Muscle of back (tissue), 11 donors: ENCODE measurements around the gene NDUFAF8. TPM values are rescaled to one million over a fixed set of nuclear protein-coding genes. Genes with fewer than 3 reads are reported as not detected.
A peak's percentile ranks its signal among the peaks of the same experiment; 100 is the strongest.
"Not testable (repeated sequence)": the region's sequence is repeated elsewhere in the genome, so short reads cannot be mapped to it uniquely, and the experiment has no call there.

ENCODE experiments used
- DNase-seq, 3 donors: peaks; one replicate each; pipeline versions ENCODE4 v3.0.0 to v3.0.0-alpha.2; 2013
- polyA plus RNA-seq, 10 donors: library from polyadenylated mRNA; unstranded; fragments of 120-200 nt; gene quantifications; one replicate each; pipeline ENCODE4 v1.2.1, GENCODE V29; 2013; ENCODE audit not compliant: insufficient read length in 10 of 10

The NDUFAF8 gene
- polyA plus RNA-seq, 10 donors = 33.4 to 52.8 (median 42.1) TPM

DNA sequence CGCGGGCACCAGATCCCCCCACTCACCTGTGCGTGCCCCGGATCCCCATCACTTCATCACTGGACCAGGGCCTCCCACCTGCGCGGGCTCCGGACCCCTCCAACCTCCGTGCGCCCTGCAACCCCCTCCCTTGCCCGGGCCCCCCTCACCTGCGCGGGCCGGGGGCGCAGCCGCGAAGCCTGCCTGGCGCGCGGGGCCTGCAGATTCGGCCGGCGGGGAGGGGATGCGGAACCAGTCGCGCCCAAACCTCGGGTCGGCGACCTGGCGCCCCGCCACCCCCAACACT is 16.6 kb upstream of the NDUFAF8 start:
- DNase-seq = no peak

DNA sequence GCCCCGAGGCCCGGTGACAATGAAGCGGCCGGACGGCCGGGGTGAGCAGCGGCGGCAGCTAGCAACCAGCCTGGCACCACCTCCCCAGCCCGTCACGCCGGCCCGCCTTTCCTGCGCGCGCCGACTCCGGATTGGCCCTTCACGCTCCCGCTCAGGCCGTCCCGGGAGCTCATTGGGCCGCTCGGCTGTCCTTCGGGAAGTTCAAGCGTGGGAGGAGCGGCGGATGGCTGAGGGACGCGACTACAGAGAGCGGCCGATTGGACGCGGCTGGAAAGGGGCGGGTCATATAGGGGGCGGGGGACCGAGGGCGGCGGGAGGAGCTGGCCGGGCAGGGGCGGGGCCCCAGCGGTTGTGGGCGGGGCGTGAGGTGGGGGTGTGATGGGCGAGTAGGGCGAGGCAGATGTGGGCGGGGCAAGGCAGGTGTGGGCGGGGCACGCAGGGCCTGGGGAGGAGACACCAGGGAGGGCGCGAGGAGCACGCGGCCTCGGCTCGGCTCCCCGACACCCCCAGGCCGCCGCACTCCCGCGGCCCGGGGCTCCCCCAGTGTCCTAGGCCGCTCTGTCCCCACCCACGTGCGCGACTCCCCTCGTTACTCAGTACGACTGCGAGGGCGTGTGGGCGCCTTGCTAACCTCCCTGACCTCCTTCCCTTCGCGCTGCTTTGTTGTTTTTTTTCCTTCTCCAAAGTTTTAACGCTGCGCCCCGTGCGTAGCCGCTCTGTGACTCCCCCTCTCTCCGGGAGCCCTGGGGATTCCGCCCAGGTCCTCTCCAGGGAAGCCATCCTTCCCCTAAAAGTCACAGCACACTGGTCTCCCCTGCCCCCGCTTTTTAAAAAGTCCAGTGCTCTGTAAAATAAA is 16.0 kb upstream of the NDUFAF8 start, which contains the start of gene CEP131:
Gene CEP131 (minus strand): TSS at position 60 of the 856 bp plus-strand sequence. CDS start 2,909 bp downstream, outside the sequence.
- peak; percentile 98 to 99 (median 99) for DNase-seq

DNA sequence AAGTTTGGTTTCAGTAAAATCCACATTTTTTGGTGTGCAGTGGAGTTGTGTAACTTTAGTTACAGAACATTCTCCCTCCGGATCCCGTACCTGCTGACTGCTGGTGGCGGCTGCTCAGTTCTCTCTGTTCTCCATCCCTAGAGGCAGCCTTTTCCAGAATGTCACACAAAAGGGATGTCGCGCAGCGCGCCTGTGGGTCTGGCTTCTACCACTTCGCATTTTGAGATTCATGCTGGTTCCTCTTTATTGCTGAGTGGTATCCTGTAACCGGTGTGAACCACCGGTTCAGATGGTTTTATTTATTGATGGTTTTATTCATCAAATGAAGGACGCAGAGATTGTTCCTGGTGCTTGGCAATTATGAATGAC is 15.4 kb upstream of the NDUFAF8 start:
- DNase-seq = no peak

DNA sequence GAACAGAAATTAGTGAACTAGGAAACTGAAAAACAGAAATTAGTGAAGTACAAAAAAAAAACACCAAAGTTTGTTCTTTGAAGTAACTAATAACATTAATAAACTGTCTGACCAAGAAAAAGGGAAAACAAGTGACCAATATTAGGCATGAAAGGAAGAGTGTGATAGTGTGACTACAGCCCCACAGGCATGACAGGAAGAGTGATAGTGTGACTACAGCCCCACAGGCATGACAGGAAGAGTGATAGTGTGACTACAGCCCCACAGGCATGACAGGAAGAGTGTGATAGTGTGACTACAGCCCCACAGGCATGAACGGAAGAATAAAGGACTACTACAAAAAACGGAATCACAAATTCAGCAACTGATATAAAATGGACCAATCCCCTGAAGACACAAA is 11.5 kb upstream of the NDUFAF8 start:
- not testable (repeated sequence) for DNase-seq

DNA sequence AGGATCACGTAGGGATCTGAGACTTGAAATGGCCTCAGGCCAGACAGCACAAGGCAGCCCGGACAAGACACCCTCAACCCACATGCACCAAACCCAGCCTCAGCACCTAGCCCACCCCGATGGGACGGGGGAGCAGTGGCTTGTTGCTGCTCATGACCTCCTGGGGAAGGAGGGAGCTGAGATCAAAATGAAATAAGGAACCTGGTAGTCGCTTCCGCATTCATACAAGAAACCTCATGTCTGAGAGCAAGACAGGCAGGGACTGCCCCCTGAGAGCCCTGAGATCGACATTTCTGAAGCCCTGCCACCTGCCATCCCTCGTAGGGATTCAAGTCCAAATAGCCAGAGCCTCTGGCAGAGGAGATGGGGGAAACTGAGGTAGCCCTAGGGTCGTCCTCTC is 10.7 kb upstream of the NDUFAF8 start:
- DNase-seq = no peak

DNA sequence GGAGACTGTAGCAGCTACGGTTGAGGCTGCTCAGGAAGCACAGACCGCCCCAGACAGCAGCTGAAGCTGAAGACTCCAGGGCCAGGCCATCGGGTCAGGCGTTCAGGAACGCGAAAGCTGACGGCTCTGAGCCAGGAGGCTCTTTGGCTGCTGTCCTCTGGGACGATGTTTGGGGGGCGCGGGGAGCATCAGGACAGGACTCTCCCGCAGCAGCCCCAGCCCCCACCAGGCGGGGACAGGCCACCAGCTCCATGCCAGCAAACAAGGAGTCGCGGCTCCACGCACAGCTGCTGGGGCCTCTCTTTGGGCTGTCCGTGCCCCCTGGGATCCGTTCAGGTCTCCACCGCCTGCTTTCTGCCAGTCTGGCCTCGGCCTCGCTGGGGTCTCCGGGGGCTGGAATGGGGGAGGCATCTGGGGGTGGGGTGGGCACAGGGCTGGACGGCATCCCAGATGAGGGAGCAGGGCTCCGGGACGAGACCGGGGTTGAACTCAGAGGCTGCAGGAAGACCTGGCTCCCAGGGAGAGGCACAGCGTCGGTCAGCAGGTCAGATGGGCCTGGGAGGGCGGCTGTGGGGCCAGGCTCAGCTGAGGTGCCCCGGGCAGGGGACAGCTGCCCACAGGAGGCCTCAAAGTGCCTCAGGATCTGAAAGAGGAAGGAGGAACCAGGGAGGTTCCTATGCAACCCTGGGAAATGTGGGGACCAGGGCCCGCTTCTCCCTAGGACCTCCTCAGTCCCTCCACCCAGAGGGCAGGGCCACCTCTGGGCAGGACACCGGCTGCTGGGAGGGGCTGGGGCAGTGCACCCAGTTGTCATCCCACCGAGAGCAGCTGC is 10.1 kb upstream of the NDUFAF8 start:
- DNase-seq = no peak

DNA sequence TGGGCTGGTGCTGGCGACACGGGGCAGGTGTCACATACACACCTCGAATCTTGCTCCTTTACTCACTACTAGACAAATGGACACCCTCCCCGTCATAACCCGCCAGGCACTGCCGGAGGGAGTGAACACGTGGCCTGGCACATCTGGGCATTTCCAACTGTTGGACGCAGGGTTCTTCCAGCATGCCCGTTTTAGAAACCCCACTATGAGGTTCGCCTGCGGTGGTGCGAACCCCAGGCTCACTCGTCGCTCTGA is 9.5 kb upstream of the NDUFAF8 start:
- no peak for DNase-seq

DNA sequence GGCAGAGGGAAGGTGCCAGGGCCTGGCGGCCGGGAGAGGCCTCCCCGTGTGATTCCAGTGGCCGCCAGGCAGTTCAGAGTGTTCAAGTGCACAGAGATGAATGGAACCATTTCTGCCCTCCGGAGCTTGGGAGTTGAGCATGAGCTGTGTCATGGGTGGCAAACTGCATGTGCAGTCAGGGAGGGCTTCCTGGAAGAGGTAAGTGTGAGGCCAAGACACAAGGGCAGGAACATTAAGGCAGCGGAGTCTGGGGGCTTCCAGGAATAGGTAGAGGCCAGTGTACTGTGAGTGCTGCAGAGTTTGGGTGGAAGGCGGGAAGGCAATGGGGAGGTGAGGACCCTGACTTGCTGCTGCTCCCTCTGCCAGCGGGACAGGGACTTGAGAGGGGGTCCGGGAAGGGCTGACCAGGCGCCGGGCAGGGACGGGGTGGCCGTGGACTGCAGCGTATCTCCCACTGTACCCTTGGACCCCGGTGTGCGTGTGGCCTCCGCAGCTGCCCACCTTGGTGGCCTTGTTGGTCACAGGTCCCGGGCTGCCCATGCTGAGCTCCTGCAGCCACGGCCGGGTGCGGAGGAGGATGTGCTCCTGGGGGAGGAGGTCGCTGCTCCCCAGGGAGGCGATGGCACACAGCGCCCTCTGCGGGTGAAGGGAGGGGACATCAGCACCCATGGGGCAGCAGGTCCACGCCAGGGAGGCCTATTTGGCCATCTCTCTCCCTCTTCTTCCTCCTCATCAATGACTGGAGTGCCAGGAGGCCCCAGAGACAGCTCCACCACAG is 8.9 kb upstream of the NDUFAF8 start:
- DNase-seq = no peak

DNA sequence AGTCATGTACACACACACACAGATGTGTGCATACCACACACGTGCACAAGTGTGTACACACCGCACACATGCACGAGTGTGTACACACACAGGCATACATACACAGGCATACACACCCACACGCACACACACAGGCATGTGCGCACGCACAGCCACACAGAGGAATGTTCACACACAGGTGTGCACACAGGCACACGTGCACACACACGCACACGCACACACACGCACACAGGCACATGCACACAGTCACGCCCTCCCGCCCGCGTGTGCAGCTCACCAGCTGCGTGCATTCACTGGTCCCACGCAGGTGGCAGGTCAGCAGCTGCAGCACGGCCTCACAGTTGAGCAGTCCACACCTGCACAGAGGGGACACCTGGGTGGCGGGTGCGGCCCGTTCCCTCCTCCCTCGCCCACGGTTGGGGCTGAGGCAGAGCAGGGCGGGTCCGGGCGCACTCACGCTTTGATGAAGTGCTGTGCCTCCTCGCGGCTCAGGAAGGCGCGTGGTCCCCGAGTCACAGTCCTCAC is 7.9 kb upstream of the NDUFAF8 start:
- DNase-seq = no peak

DNA sequence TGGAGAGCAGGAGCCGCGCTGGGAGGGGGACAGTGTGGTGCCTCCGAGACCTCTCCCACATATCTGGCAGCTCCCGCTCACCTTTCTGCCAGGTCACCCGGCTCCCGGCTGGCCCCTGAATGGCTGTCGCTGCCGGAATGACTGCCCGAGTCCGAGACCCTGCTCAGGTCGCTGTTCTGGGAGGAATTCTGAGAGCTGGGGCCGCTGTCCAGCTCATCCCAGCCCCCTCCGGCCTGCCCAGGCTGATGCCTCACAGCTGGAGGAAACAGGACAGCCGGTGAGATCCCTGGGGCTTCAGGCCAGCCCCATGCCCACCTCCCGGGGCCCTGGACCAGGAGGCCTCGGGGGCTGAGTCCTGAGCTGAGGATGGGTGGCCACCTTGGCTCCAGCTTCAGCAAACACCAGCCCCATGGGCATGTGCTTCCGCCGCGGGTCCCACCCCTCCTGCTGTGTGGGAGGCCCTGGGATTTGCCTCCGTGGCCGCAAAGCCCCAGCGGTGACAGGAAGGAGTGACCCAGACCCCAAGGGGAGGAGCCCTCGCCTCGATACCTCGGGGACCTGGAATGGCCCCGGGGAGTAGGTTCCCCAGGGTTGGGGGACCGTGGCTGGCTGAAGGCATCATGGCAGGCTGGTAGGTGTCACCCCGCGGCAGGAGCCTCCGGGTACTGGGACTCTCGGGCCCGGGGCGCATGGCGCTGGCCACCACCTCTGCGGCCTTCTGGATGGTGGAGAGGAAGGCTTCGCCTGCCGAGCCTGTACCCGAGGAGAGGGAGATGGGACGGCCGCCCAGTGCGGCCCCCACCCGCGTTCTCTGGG is 7.1 kb upstream of the NDUFAF8 start:
- DNase-seq = no peak

DNA sequence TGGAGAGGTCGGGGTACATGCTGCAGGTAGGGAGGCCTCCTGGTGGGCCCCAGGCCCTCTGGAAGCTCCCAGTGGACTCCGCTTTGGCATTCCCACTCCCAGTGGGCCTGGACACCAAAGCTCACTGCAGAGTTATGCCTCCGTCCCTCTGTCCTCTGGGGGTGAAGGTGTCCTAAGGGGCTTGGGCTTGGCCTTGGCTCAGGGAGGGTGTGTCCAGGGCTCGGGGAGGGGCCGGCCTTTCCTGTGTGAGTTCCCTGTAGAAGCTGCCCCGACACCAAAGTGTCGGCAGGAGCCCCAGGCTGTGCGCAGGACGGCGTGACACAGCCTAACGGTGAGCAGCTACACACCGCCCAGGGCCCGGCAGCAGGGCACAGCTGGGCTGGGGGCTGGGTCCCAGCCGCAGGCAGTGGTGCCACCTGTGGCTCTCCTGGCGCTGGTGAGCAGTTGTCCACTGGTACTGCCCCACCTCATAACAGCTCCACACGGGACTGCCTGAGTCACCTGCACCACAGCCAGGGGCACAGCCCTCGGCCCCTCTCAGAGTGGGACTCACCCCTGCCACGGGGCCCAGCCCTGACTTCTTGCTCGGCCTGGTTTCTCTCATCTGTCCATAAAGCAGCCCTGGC is 6.4 kb upstream of the NDUFAF8 start:
- no peak for DNase-seq

DNA sequence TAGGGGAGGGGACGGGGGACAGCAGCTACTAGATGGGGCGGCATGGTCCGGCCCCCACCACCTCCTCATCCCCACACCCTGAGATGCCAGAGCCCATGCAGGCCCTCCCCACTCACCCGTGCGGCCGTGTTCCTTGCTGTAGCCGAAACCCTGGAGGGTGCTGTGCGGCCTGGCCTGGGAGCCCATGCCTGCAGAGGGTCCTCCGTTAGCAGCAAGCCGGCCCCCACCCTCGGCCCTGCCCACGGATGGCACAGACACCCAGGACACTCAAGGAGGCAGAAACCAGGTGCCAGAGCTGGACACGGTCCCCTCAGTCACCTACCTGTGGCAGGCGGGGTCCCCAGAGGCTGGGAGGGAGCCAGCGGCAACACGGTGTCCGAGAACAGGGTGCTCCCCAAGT is 5.8 kb upstream of the NDUFAF8 start:
- DNase-seq = no peak

DNA sequence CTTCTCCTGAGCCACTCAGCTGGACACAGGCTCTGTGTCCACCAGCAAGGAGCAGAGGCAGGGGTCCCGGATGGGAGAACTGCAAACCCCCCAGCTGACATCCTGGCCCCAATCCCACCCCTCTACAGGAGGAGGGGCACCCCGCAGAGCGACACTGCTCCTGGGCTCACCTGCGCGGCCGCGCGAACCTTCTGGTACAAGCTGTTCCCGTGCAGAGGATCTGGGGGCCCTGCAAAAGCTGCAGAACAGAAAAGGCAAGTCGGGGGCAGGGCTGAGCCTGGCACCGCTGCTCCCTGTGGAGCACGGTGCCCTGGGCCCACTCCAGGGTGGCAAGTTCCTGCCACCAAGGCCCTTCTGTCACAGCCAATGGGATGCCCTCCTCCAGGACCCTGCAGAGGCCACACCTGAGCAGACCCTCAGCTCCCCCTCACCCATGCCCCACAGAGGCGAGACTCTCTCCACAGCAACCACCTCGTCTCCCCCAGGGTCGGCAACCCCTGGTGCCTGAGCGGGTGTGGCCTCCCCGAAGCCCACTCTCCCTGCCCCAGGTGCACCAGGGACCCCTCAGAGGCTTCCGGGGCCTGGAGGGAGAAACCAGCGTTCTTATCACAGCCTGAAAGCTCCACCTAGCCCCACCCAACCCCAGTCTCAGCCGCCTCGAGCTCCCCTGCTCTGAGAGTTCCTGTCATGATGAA is 5.2 kb upstream of the NDUFAF8 start:
- no peak for DNase-seq

DNA sequence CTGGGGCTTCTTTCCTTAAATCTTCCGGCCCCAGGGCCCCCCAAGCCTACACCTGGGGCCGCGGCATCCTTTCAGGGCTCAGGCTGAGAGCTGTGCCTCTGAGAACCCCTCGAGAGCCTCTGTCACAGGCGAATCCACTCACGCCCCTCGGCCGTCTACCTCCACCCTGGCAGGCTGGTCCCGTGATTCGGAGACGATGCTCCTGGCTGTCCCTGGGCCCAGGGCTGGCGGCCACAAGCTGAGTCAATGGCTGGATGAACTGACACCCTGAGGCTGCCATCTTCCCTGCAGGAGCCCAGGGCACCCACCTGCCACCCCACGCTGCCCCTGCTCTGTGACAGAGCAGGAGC is 4.6 kb upstream of the NDUFAF8 start:
- no peak for DNase-seq

DNA sequence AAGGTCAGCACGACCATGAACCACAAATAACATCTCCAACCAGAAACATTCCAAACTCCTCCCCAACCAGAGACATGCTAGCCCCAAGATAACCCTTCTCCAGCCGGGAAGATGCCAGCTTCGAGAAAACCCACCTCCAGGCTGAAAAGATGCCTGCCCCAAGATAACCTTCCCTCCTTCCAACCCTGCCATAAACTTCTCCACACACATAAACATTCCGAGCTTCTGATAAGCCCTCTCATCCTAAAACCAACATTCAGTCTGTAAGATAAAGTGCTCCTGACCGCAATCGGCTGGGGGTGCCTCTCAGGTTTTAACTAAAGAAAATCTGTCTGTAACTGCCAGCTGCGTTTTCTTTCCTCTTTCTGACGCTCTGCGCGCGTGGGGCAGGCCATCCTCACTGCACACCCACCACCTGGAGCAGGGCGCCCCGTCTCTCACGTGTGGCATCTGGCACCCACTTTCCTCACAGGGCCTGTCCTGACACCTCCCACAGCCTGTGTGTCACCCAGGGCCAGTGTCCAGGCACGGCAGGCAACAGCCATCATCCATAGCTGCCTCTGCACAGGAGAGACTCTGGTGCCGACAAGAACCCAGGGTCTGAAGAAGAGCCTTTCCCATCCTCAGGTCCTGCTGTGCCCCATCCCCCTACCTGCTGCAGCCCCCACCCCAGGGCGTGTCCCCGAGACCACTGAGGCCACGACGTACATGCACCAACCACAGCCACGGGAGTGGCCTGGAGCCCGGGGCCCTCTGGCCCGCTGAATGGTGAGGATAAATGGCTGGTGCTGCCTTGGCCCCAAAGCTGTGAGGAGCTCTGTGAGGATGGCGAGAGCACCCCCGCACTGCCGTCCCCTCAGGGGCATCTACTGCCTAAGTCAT is 3.9 kb upstream of the NDUFAF8 start:
- no peak for DNase-seq

DNA sequence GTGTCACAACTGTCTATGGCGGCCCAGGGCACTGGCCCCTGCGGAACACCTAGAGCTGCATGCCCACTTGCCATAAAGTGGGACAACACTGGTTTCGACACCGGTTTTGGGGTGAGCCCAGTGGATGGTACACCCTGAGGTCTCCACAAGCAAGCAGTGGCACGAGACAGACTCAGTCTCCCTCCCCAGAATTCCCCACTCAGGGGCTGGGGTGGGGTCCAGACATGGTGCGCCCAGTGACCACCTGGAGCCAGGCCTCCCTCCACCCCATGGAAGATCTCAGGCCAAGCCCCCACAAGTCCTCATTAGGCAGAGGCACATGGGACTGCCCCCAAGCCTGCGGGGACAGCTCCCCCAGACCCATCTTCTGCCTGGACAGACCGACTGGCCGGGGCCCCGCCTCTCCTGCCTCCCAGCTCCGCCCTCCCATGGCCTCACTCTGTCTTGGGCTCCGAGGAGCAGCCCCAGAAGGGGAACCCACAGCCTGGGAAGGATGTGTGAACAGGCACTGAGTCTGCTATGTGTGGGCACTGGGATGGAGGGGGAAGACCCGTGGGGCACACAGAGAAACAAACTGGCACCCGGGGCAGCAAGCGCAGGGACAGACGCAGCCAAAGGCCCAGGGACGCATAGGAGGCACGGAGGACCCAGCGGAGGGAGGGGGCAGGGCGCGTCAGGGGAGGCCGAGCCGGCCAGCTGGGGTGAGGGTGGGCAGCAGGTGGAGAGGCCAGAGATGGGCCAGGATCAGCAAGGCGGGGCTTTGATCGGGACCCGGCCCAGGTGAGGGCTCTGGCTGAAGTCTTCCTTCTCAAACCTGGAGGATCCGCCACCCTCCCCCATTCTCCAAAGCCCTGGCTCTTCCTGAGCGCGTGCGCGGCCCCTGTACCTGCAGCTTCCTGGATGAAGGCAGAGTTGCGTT is 3.0 kb upstream of the NDUFAF8 start:
- no peak for DNase-seq

DNA sequence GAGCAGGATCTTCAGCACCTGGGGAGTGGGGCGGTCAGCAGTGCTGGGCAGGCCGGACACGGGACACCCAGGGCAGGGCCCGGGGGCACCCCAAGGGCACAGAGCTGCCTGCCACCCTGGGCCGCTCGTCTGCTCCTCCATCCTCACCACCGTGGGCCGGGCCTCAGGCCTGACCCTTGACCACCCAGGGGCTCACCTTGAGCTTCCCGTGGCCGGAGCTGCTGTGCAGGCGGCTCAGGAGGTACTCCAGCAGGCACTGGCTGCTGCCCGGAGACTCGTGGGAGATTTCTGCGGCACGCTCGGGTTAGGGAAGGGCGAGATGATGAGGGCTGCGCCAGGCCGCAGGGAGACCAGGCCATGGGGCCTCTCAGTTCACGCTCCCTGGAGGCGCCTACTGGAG is 2.3 kb upstream of the NDUFAF8 start:
- DNase-seq = no peak
